NT2/D1 (cell line): ENCODE results near the gene BCL2L1.

ENCODE experiments used
- DNase-seq: peaks from one replicate; pipeline ENCODE4 v3.0.0-alpha.2; 2011; ENCODE audit warnings: low read depth, low spot score
- H3K27me3 ChIP-seq: 2 replicates; pipeline ENCODE4 v1.6.0; 2011; ENCODE audit warnings: mild to moderate bottlenecking; ENCODE audit not compliant: insufficient read length, insufficient read depth
- H3K36me3 ChIP-seq: 2 replicates; pipeline ENCODE4 v1.6.1; 2011; ENCODE audit warnings: mild to moderate bottlenecking, low read length, mixed read lengths; ENCODE audit not compliant: insufficient read depth, insufficient read length
- H3K4me1 ChIP-seq: 2 replicates; pipeline ENCODE4 v1.5.1; 2011; ENCODE audit not compliant: insufficient read depth, insufficient read length
- H3K4me3 ChIP-seq: 2 replicates; pipeline ENCODE4 v1.5.1; 2011; ENCODE audit warnings: low read depth; ENCODE audit not compliant: insufficient read length
- H3K9ac ChIP-seq: 2 replicates; pipeline ENCODE4 v1.6.0; 2011; ENCODE audit warnings: low read depth; ENCODE audit not compliant: insufficient read length
- H3K9me3 ChIP-seq: 2 replicates; pipeline ENCODE4 v1.5.1; 2011; ENCODE audit warnings: mild to moderate bottlenecking, low read length; ENCODE audit not compliant: insufficient read depth
- SUZ12 ChIP-seq: IDR thresholded peaks from 2 replicates; pipeline ENCODE4 v1.6.1; 2011; ENCODE audit not compliant: insufficient read length, insufficient read depth; ENCODE audit errors: extremely low read depth
- YY1 ChIP-seq: IDR thresholded peaks from 2 replicates; pipeline ENCODE4 v1.6.1; 2011; ENCODE audit not compliant: insufficient read length, insufficient read depth
- ZNF274 ChIP-seq: IDR thresholded peaks from 2 replicates; pipeline ENCODE4 v1.6.1; 2011; ENCODE audit warnings: mild to moderate bottlenecking, low read depth, low read length

The BCL2L1 gene

GRCh38 chr20:31641391-31641790 is 81.3 kb downstream of the BCL2L1 start:
- Histone ChIP-seq H3K9me3 (no peaks in the 10 kb centered on the region), H3K36me3 (no peaks in the 10 kb centered on the region), H3K4me3 (no peak overlapping the region), H3K9ac (no peak overlapping the region), H3K27me3 (no peaks in the 10 kb centered on the region), H3K4me1 (peaks cover 10% of the 10 kb centered on the region)
- TF ChIP-seq YY1 (no peak), SUZ12 (no peak), ZNF274 (no peak)
- no peak for DNase-seq

GRCh38 chr20:31640259-31640658 is 82.4 kb downstream of the BCL2L1 start:
- H3K9me3 ChIP-seq = no peaks in the 10 kb centered on the region
- no peak overlapping the region for H3K9ac ChIP-seq
- no peak for DNase-seq
- H3K27me3 ChIP-seq = no peaks in the 10 kb centered on the region
- H3K36me3 ChIP-seq = no peaks in the 10 kb centered on the region
- TF ChIP-seq YY1 (no peak), SUZ12 (no peak), ZNF274 (no peak)
- H3K4me1 ChIP-seq = peaks cover 10% of the 10 kb centered on the region
- H3K4me3 ChIP-seq = no peak overlapping the region

- Histone ChIP-seq H3K36me3 (no peaks in the 10 kb centered on the region), H3K4me3 (no peak overlapping the region), H3K4me1 (peaks cover 6% of the 10 kb centered on the region), H3K9me3 (no peaks in the 10 kb centered on the region), H3K27me3 (no peaks in the 10 kb centered on the region), H3K9ac (no peak overlapping the region)
- DNase-seq = no peak
- TF ChIP-seq SUZ12 = no peak
- TF ChIP-seq YY1 = no peak
- TF ChIP-seq ZNF274 = no peak
These were observed 83.9 kb downstream of the BCL2L1 start for GRCh38 chr20:31638816-31639215.

- Histone ChIP-seq H3K27me3 (no peaks in the 10 kb centered on the region), H3K9me3 (no peaks in the 10 kb centered on the region), H3K4me1 (peaks cover 5% of the 10 kb centered on the region), H3K36me3 (no peaks in the 10 kb centered on the region), H3K9ac (no peak overlapping the region), H3K4me3 (no peak overlapping the region)
- TF ChIP-seq SUZ12 = no peak
- no peak for TF ChIP-seq ZNF274
- TF ChIP-seq YY1 = no peak
- no peak for DNase-seq
These were observed 84.4 kb downstream of the BCL2L1 start for GRCh38 chr20:31638317-31638716.

DNA sequence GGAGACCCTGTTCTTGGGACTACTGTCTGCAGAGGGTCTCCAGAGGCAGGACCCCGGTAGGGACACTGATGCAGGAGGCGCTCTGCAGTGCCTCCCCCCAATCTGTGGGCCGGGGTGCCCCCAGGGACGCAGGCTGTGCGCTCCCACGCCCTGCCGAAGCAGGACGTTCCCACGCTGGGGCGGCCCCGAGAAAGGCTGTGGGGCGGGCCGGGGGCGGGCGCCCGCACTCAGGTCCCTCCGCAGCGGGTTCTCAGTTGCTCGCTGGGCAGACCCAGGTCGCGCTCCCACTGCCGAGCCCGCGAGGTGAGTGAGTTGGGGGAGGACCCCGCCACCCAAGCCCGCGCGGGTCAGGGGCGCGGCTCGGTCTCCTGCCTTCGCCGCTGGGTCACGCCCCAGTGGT is 85.0 kb downstream of the BCL2L1 start, which contains the start of gene COX4I2:
Gene COX4I2, plus strand, starts transcription at position 253 of the 400 bp plus-strand sequence. CDS start 1,106 bp downstream, outside the sequence.
- no peak for TF ChIP-seq ZNF274
- no peak for TF ChIP-seq SUZ12
- TF ChIP-seq YY1 = no peak
- no peak within 1 kb of the TSS for H3K9ac ChIP-seq
- H3K4me1 ChIP-seq = peaks cover 2% of the 10 kb centered on the region
- DNase-seq = no peak
- H3K27me3 ChIP-seq = no peaks in the 10 kb centered on the region
- H3K36me3 ChIP-seq = no peaks in the 10 kb centered on the region
- no peak within 1 kb of the TSS for H3K4me3 ChIP-seq
- H3K9me3 ChIP-seq = no peaks in the 10 kb centered on the region

DNA sequence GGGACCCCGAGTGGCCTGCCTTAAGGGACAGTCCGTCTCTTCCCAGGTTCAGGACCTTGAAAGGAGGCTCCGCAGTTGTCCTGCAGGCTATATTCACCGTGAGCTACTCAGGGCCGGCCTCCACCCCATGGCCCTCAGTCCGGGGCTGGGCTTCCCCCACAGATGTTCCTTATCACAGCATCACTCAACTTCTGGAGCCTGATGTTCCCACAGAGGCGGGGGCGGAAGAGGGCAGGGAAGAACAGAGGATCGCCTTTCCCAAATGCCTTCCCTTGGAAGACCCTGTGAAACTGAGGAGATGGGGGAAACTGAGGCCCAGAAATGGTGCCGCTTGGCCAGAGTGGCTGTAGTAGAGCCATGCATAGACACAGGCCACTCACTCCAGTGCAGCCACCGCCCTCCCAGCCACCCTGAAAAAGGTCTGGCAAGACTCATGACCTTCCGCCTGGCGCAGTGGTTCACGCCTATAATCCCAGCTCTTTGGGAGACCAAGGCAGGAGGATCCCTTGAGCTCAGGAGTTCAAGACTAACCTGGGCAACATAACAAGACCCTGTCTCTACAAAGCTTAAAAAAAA is 89.2 kb downstream of the BCL2L1 start:
- DNase-seq = no peak
- H3K9ac ChIP-seq = no peak overlapping the region
- H3K4me3 ChIP-seq = no peak overlapping the region
- H3K4me1 ChIP-seq = peaks cover 2% of the 10 kb centered on the region
- H3K9me3 ChIP-seq = no peaks in the 10 kb centered on the region
- H3K36me3 ChIP-seq = no peaks in the 10 kb centered on the region
- TF ChIP-seq SUZ12 (no peak), ZNF274 (no peak), YY1 (no peak)
- no peaks in the 10 kb centered on the region for H3K27me3 ChIP-seq

GRCh38 chr20:31632548-31633338 is 89.9 kb downstream of the BCL2L1 start:
- Histone ChIP-seq H3K27me3 (no peaks in the 10 kb centered on the region), H3K36me3 (no peaks in the 10 kb centered on the region), H3K9me3 (no peaks in the 10 kb centered on the region), H3K9ac (no peak overlapping the region), H3K4me3 (no peak overlapping the region), H3K4me1 (peaks cover 2% of the 10 kb centered on the region)
- DNase-seq = no peak
- TF ChIP-seq ZNF274 = no peak
- no peak for TF ChIP-seq SUZ12
- TF ChIP-seq YY1 = no peak
